Esophagus squamous epithelium (tissue), 4 donors: Measurements from ENCODE around the gene NMT1.

Source experiments
- CTCF ChIP-seq, 6 experiments: fragments of 450-650 bp in 4 of 6; fragments of 200-600 bp in 2 of 6; sonication (generic) in 2 of 6; IDR thresholded peaks; one replicate each; pipeline ENCODE4 v1.5.1; 2016 to 2019; ENCODE audit warnings: antibody characterized with exemption in 6 of 6, mild to moderate bottlenecking in 4 of 6, moderate library complexity in 4 of 6
- POLR2A ChIP-seq, 4 donors: fragments of 450-650 bp; IDR thresholded peaks; one replicate each; pipeline ENCODE4 v1.6.1; 2017; ENCODE audit warnings: antibody characterized with exemption in 4 of 4, mild to moderate bottlenecking in 4 of 4, moderate library complexity in 3 of 4

- TF ChIP-seq CTCF (IDR thresholded peaks at IDR 0.05) (peak in 4 of 6 experiments; percentile 31 to 52 (median 42)), POLR2A (IDR thresholded peaks at IDR 0.05) (no peak)
Observed at GRCh38 chr17:45096141-45096540, 35.0 kb downstream of the NMT1 start.
